Activated CD8-positive, alpha-beta T cell treated with anti-CD3 and anti-CD28 coated beads for 36 hours (primary cell): Measurements from ENCODE around the gene LITAFD. TPM values are rescaled to one million over a fixed set of nuclear protein-coding genes. Genes with fewer than 3 reads are reported as not detected.

ENCODE experiments used
- ATAC-seq: fragments of 200-7000 bp; cut with Tn5 transposase; one replicate; pipeline ENCODE4 v1.10.0; 2021; ENCODE audit warnings: mild to moderate bottlenecking, moderate library complexity
- CTCF ChIA-PET: fragments of 350-600 bp; sonication (Branson Sonifier 250); formaldehyde crosslinking; loops from one replicate; lab custom pipeline; 2021; ENCODE audit warnings: antibody characterized with exemption; lab: Charles Lee
- POLR2A ChIA-PET: fragments of 350-600 bp; sonication (Branson Sonifier 250); formaldehyde crosslinking; loops from one replicate; lab custom pipeline; 2021; ENCODE audit warnings: antibody characterized with exemption; lab: Charles Lee
- DNase-seq: peaks from one replicate; pipeline ENCODE4 v3.0.0-alpha.2; 2020
- H3K27ac Mint-ChIP-seq: one replicate; pipeline ENCODE4 v1.8.0; 2021; ENCODE audit warnings: mild to moderate bottlenecking, mixed read lengths
- H3K27me3 Mint-ChIP-seq: one replicate; pipeline ENCODE4 v1.8.0; 2021; ENCODE audit warnings: mixed read lengths
- H3K36me3 Mint-ChIP-seq: one replicate; pipeline ENCODE4 v1.8.0; 2021; ENCODE audit warnings: low read depth, mixed read lengths
- H3K4me1 Mint-ChIP-seq: one replicate; pipeline ENCODE4 v1.8.0; 2021; ENCODE audit warnings: low read depth, mixed read lengths
- H3K4me3 Mint-ChIP-seq: one replicate; pipeline ENCODE4 v1.8.0; 2021; ENCODE audit warnings: mild to moderate bottlenecking, moderate library complexity, mixed read lengths
- H3K9me3 Mint-ChIP-seq: one replicate; pipeline ENCODE4 v1.8.0; 2021; ENCODE audit warnings: mixed read lengths
- intact Hi-C: fragments of 100-400 bp; cut with micrococcal nuclease; formaldehyde crosslinking; loops from one replicate; pipeline ENCODE4 v1.10.0; 2022
- total RNA-seq, 2 experiments: library from RNA; stranded (reverse); gene quantifications; one replicate each; pipeline ENCODE4 v1.2.3, GENCODE V29; 2021
- TF ChIP-seq, protein P1 (sequence below): fragments of 200-600 bp; IDR thresholded peaks from one replicate; pipeline ENCODE4 v1.8.0; 2022; ENCODE audit warnings: antibody characterized with exemption, mild to moderate bottlenecking

The LITAFD gene
- total RNA-seq, 2 experiments from 2014 or later: not detected

DNA sequence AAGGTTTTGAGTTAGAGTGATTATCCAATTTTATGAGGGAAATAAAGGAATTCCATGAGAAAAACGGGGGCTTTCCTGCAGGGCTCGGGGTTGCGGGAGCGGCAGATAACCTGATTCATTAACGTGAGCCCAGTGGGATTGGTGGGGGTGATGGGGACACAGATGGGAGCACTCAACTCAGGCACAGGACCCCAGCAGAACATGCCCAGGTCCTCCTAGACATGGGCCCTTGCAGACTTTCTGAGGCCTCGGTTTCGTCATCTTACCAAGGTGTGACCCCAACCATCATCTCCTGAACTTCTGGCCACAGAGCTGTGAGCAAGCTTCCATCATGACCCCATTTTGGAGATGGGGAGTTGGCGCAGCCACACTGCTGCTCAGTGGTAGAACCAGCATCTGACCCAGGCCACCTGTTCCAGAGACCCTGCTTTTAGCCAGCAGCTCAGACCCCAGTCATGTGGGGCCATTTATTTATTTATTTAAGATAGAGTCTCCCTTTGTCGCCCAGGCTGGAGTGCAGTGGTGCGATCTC, 35.7 kb upstream of the LITAFD start:
- ATAC-seq (no peak), DNase-seq (no peak)
- Mint-ChIP-seq H3K36me3 (peaks cover 30% of the 10 kb centered on the region), H3K27ac (no peak overlapping the region), H3K9me3 (no peaks in the 10 kb centered on the region), H3K27me3 (no peaks in the 10 kb centered on the region), H3K4me3 (no peak overlapping the region), H3K4me1 (peaks cover 8% of the 10 kb centered on the region)
- intact Hi-C loops: no loop called here
- CTCF ChIA-PET: no interaction called here
- TF ChIP-seq, protein P1, sequence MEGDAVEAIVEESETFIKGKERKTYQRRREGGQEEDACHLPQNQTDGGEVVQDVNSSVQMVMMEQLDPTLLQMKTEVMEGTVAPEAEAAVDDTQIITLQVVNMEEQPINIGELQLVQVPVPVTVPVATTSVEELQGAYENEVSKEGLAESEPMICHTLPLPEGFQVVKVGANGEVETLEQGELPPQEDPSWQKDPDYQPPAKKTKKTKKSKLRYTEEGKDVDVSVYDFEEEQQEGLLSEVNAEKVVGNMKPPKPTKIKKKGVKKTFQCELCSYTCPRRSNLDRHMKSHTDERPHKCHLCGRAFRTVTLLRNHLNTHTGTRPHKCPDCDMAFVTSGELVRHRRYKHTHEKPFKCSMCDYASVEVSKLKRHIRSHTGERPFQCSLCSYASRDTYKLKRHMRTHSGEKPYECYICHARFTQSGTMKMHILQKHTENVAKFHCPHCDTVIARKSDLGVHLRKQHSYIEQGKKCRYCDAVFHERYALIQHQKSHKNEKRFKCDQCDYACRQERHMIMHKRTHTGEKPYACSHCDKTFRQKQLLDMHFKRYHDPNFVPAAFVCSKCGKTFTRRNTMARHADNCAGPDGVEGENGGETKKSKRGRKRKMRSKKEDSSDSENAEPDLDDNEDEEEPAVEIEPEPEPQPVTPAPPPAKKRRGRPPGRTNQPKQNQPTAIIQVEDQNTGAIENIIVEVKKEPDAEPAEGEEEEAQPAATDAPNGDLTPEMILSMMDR: no peak
- POLR2A ChIA-PET: interaction anchor here (0.6 to 1.1 kb wide), 3 partner anchors 18 to 1921 kb away, joined by 3 read pairs; no protein-coding TSS in a partner anchor

DNA sequence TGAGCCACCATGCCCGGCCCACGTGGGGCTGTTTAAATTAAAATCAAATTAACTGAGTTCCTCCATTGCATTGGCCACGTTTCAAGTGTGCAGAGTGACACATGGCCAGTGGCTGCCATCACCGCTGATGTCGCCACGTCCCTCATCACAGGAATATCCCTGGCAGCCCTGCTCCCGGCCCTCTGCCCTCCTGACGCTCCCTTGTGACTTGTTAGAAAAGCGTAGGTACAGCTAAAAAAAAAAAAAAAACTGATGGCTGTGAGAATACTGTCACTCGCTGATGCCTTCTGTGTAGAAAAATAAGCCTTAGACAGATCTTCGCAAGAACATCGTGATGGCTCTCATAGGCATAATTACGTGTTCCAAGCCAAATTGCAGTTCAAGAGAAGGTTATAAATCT, 35.0 kb upstream of the LITAFD start:
- Mint-ChIP-seq H3K9me3 (no peaks in the 10 kb centered on the region), H3K27me3 (no peaks in the 10 kb centered on the region), H3K4me3 (no peak overlapping the region), H3K36me3 (peaks cover 33% of the 10 kb centered on the region), H3K27ac (no peak overlapping the region), H3K4me1 (peaks cover 8% of the 10 kb centered on the region)
- POLR2A ChIA-PET: interaction anchor here (0.6 to 1.1 kb wide), 3 partner anchors 18 to 1920 kb away, joined by 3 read pairs; no protein-coding TSS in a partner anchor
- TF ChIP-seq, protein P1: no peak
- no peak for DNase-seq
- CTCF ChIA-PET: no interaction called here
- ATAC-seq: no peak
- intact Hi-C loops: no loop called here

GRCh38 chr16:8847623-8848022, 34.5 kb upstream of the LITAFD start:
- peaks cover 33% of the 10 kb centered on the region for H3K36me3 Mint-ChIP-seq
- no peaks in the 10 kb centered on the region for H3K27me3 Mint-ChIP-seq
- no peak overlapping the region for H3K4me3 Mint-ChIP-seq
- H3K27ac Mint-ChIP-seq: no peak overlapping the region
- ChIA-PET POLR2A (no interaction called here), CTCF (no interaction called here)
- DNase-seq (no peak), ATAC-seq (no peak)
- H3K4me1 Mint-ChIP-seq: peaks cover 9% of the 10 kb centered on the region
- TF ChIP-seq, protein P1: no peak
- no peaks in the 10 kb centered on the region for H3K9me3 Mint-ChIP-seq
- intact Hi-C loops: no loop called here

DNA sequence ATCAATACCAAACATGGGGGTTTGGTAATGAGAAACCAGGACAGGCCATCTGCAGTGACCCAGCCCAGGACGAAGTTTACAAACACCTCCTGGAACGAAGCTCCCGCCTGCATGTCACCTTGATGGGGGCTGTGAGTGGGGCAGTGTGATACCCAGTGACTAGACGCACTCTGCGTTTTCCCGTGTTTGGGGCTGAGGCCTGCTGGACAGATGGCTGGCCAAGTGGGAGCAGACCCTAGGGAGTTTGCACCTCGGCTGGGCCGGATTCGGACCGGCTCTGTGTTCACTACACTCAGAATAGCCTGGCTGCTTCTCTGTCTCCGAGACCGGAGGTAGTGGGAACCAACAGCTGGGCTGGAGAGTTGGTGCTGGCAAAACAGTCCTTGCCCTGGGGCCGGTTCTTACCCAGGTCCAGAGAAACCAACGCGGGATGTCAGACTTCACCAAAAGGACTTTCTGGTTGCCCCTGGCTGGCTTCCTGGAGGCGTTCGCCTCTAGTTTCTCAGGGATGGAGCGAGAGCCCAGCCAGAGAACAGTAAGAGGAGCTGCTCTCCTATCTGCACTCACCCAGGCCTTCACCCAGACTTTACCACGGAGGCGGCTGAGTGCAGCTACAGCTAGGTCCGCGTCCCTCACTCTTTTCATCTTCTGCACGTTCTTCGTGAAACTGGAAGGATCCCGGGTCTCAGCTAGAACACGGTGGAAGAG, 33.8 kb upstream of the LITAFD start:
- H3K9me3 Mint-ChIP-seq: no peaks in the 10 kb centered on the region
- CTCF ChIA-PET: no interaction called here
- DNase-seq (no peak), ATAC-seq (no peak)
- TF ChIP-seq, protein P1: no peak
- POLR2A ChIA-PET: interaction anchor here (9.0 kb wide), 1 partner anchor 18 kb away, joined by 99 read pairs; the partner anchor contains the start of gene CARHSP1
- H3K36me3 Mint-ChIP-seq: peaks cover 39% of the 10 kb centered on the region
- no peak overlapping the region for H3K27ac Mint-ChIP-seq
- no peak overlapping the region for H3K4me3 Mint-ChIP-seq
- no peaks in the 10 kb centered on the region for H3K27me3 Mint-ChIP-seq
- intact Hi-C loops: no loop called here
- H3K4me1 Mint-ChIP-seq: peaks cover 12% of the 10 kb centered on the region

DNA sequence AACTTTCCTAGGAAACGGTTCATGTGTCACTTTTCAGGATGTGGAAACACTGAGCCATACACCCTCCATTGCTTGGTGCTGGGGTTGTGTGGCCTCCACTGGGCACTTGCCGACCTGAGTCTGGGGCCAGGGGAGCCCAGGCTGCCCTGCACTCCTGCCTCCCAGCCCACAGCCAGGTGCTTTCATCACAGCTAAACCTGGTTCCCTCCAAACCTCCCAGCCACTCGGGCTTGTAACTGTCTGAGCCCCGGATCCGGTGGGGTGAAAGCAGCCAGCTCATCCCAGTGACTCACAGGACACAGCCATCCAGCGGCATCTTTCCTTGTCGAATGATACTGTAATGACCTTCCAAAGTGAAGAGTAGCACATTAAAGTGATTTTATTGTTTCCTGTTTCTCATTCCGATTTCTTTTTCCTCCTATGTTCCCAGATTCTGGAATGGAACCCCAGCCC, 33.2 kb upstream of the LITAFD start:
- H3K9me3 Mint-ChIP-seq: no peaks in the 10 kb centered on the region
- no peak overlapping the region for H3K4me3 Mint-ChIP-seq
- H3K4me1 Mint-ChIP-seq: peaks cover 17% of the 10 kb centered on the region
- DNase-seq: no peak
- no peak for ATAC-seq
- CTCF ChIA-PET: no interaction called here
- peaks cover 41% of the 10 kb centered on the region for H3K36me3 Mint-ChIP-seq
- no peaks in the 10 kb centered on the region for H3K27me3 Mint-ChIP-seq
- intact Hi-C loops: no loop called here
- POLR2A ChIA-PET: interaction anchor here (9.0 kb wide), 1 partner anchor 17 kb away, joined by 99 read pairs; the partner anchor contains the start of gene CARHSP1
- TF ChIP-seq, protein P1: no peak
- H3K27ac Mint-ChIP-seq: no peak overlapping the region
